SW480 (cell line): Measurements from ENCODE around the gene NDUFA7.
A peak's percentile ranks its signal among the peaks of the same experiment; 100 is the strongest.
"Not testable (repeated sequence)": the region's sequence is repeated elsewhere in the genome, so short reads cannot be mapped to it uniquely, and the experiment has no call there.

Source experiments
- DNase-seq: peaks from one replicate; pipeline ENCODE4 v3.0.0-alpha.2; 2016; ENCODE audit warnings: low spot score

The NDUFA7 gene

GRCh38 chr19:8342316-8342683 lies 21.1 kb upstream of the NDUFA7 start:
- no peak for DNase-seq

DNA sequence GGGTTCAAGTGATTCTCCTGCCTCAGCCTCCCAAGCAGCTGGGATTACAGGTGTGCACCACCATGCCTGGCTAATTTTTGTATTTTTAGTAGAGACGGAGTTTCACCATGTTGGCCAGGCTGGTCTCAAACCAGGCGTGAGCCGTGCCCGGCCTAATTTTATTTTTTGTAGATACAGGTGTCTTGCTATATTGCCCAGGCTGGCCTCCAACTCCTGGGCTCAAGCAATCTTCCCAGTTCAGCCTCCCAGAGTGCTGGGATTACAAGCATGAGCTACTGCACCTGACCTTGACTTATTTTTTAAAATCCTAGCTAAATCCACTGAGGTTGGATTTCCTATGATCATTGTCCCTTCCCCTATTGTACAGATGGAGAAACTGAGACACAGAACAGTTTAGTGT lies 20.3 kb upstream of the NDUFA7 start:
- not testable (repeated sequence) for DNase-seq

- no peak for DNase-seq
Measured at GRCh38 chr19:8340341-8341096, 19.3 kb upstream of the NDUFA7 start.

DNA sequence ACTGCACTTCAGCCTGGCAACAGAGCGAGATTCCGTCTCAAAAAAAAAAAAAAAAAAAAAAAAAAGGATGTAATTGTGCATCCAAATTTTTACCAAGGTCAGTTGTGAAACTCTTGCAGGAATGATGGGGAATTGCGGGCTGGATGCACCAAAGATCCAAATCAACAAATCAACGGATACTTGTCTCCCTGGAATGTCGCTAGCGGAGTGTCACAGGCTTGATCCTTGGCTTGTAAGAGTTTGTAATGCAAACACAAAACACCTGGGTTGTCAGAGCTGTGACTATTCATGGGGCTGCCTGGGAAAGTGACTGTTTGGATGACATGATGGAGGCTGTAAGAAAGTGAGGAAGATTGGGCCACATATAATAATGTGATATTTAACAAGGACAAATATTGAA lies 17.7 kb upstream of the NDUFA7 start:
- no peak for DNase-seq

DNA sequence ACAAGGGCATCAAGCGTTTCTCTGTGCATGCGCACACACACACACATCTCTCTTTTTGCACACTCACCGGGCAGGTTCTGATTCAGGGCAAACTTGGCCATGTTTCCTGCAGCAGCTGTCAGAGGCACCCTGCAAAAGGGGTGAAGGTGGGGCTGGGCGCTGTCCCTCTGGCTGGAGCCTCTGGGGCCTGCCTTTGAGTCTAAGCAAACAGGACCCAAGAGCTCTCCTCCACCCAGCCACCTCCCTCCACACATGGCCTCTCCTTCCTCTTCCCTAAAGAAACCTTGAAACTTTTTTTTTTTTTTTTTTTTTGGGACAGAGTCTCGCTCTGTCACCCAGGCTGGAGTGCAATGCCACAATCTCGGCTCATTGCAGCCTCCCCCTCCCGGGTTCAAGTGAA lies 16.6 kb upstream of the NDUFA7 start:
- DNase-seq, result no peak

GRCh38 chr19:8336660-8337059 lies 15.5 kb upstream of the NDUFA7 start:
- DNase-seq, result no peak

DNA sequence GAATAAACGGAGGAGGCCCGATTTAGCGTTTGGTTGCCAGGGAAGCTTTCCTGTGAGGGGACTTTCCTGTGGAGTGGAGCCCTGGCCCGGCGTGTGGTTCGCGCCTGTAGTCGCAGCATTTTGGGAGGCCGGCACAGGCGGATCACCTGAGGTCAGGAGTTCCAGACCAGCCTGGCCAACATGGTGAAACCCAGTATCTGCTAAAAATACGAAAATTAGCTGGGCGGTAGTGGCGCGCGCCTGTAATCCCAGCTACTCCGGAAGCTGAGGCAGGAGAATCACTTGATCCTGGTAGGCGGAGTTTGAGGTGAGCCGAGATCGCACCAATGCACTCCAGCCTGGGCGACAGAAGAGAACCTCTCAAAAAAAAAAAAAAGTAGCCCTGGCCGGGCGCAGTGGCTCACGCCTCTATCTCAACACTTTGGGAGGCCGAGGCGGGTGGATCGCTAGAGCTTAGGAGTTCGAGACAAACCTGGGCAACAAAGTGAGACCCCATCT lies 14.9 kb upstream of the NDUFA7 start:
- no peak for DNase-seq

DNA sequence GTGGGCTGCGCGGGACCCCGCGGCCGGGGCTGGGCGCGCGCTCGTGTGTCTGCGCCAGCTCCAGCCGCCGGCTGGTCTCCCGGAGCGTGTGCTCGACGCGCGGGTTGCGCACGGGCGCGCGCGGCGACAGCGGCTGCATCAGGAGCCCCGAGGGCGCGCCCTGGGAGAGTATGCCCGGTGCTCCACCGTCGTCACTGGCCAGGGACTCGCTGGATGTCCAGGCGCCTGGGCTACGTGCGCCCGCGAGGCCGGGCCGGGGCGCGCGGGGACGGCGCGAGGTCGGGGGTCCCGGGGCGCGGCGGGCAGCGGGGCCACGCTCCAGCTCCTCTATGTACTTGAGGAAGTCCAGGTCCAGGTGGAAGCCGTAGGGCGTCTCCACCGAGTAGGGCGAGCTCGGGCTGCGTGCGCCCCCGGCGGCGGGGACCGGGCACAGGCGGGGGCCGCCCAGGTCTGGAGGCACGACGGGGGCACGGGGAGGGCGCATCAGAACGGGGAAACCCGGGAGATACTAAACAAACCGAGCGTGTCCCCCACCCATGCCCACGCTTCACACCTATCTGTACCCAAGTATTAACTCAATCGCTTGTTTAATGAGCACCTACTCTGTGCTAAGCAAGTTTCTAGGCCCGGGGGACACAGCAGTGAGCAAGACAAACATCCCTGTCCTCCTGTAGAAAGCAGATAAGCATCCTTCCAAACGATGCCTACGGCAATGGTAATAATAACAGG lies 14.3 kb upstream of the NDUFA7 start:
- DNase-seq, result no peak

DNA sequence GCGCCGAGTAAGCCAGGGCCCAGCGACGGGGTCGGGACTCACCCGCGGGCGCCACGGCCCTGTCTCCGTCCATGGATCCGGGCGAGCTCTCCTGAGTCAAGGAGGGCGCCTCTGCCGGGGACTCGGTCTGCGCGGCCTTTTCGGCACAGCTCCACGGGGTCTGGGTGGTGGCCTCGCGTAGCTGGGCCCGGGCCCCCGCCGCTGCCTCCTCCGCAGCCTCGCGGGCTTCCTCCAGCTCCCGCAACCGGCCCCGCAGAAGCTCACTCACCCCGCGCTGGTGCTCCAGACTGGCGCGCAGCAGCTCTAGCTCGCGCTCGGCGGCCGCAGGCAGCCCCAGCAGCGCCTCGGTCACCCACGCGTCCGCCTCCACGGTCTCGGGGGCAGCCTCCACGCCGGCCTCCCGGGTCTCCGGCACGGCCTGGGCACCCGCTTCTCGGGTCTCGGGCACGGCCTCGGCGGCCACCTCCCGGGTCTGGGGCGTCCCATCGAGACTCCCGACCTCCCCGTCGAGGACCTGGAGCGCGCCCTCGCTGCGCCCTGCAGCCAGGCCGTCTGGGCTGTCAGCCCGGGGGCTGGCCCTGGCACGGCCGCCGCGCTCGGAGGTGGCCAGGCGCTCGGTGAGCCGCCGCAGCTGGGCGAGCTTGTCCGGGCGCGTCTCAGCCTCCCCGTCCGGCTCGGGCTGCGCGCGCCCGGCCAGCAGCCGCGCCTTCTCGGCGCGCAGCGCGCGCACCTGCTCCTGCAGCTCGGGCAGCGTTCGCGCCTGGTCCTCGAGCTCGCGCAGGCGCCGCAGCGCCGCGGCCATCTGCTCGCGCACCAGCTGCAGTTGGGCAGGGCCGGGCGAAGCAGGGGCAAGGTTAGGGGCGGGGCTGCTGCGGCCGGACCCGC lies 13.5 kb upstream of the NDUFA7 start:
- peak; percentile 73 for DNase-seq

- DNase-seq, result no peak
Measured at GRCh38 chr19:8333767-8334457, 12.7 kb upstream of the NDUFA7 start.

- DNase-seq, result no peak
Measured at GRCh38 chr19:8332976-8333766, 12.0 kb upstream of the NDUFA7 start.

GRCh38 chr19:8331263-8331845 lies 10.2 kb upstream of the NDUFA7 start:
- DNase-seq, result no peak

GRCh38 chr19:8329996-8330395 lies 8.8 kb upstream of the NDUFA7 start:
- DNase-seq, result no peak

GRCh38 chr19:8325454-8325853 lies 4.3 kb upstream of the NDUFA7 start:
- no peak for DNase-seq

- DNase-seq, result no peak
Measured at GRCh38 chr19:8324186-8325050, 3.2 kb upstream of the NDUFA7 start.

DNA sequence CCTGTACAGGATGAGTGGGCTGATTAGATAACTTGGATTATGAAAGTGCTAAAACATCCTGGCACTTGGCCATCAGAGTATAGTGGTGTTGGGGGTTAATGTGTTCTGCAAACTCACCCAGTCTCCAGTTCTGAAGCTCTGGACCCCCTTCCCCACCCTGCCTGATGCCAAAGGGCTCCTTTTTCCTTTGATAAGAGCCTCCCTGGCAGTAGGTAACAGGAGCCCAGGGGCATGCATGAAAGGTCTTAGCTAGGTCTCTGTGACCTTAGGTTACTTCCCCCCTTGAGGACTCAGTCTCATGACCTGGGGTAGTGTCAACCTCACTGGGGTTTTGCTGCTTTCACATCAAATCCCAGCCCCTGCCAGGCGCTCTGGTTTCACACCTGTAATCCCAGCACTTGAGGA lies 2.6 kb upstream of the NDUFA7 start:
- no peak for DNase-seq

DNA sequence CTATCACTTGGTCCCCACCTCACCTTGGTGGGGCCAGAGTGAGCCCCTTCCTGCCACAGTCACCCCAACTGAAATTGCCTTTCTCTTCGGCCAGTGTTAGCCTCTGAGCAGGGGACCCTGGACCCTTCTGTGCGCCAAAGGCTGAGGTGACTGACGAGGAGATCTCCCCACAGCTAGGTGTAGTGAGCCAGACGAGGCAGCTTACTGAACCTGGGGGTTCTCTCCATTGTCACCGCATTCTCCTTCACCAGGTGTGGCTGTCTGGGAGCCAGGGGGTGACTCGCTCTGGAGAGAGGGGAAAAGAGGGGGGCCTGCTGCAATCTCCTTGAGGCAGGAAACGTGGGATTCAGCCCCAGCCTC lies 1.4 kb upstream of the NDUFA7 start:
- DNase-seq, result no peak

- no peak for DNase-seq
Measured at GRCh38 chr19:8321986-8322637, 937 bp upstream of the NDUFA7 start.

GRCh38 chr19:8320564-8321066 lies 560 bp downstream of the NDUFA7 start:
- DNase-seq, result no peak
